GOT3 (cell line): Measurements from ENCODE around the gene NPL.

ENCODE experiments used
- DNase-seq: peaks from one replicate; lab custom pipeline; 2025; ENCODE audit warnings: mixed read lengths; lab: John Stamatoyannopoulos, UW

The NPL gene

GRCh38 chr1:182816863-182817262 lies 27.3 kb downstream of the NPL start:
- no peak for DNase-seq

DNA sequence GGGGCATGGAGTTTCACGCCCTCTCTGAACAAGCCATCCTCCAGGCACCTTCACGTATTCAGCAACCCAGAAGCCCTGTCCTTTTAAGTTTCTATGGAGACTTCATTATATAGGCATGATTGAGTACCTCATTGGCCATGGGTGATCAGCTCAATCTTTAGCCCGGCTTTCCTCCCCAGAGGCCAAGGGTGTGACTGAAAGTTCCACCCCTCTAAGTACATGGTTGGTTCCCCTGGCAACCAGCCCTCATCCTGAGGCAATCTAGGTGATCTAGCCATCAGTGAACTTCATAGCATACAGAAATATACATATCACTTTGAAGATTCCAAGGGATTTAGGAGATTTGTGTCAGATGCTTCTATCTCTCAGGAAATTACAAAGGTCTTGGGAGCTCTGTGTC lies 28.2 kb downstream of the NPL start:
- DNase-seq, result no peak

DNA sequence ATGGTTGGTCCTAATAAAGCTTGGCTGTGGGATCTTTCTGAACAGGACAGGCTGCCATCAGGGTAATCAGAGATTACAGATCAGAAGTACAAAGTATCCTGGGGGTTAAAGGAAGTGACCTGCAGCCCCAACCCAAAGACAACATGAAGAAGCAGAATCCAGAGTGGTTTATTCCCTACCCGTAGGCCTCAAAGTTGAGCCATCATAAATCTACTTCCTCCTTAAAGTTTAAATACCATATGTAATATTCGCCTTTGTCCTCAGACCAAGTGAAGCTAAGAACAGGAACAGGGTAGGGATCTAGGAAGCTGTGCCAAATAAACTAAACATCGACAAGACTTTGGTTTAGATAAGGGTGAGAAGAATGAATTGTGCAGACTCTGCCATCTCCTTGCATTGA lies 33.6 kb downstream of the NPL start:
- DNase-seq, result no peak

- DNase-seq, result no peak
Measured at GRCh38 chr1:182826892-182827291, 37.3 kb downstream of the NPL start.

- no peak for DNase-seq
Measured at GRCh38 chr1:182829285-182829932, 39.8 kb downstream of the NPL start.

- DNase-seq, result no peak
Measured at GRCh38 chr1:182833271-182833670, 43.7 kb downstream of the NPL start.

DNA sequence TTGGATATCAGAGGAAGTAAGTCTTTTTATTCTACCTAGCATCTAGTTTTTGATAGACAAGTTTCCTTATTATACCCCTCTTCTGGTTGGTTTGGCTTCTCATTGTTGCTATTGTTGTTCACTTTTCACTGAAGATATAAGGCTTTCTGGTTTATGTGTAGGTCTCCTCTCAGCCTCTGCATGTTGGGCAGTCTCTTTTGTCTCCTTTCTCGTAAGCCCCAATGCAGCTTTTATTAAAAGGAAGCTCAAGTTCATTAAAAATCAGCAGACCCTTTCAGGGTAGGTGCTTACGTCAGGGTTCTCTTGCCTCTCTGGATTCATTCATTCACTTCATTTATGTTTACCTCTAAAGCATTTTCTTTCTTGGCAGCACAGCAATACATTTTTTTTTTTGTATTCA lies 44.8 kb downstream of the NPL start:
- no peak for DNase-seq

- DNase-seq, result no peak
Measured at GRCh38 chr1:182835806-182836205, 46.2 kb downstream of the NPL start.

- peak; percentile 99 for DNase-seq
Measured at GRCh38 chr1:182839209-182840066, 49.9 kb downstream of the NPL start, which contains the start of gene DHX9. Gene DHX9, plus strand, starts transcription at chr1:182839347. Its CDS starts 3,220 bp downstream, at chr1:182842567.

GRCh38 chr1:182841368-182841988 lies 51.9 kb downstream of the NPL start:
- DNase-seq, result no peak

DNA sequence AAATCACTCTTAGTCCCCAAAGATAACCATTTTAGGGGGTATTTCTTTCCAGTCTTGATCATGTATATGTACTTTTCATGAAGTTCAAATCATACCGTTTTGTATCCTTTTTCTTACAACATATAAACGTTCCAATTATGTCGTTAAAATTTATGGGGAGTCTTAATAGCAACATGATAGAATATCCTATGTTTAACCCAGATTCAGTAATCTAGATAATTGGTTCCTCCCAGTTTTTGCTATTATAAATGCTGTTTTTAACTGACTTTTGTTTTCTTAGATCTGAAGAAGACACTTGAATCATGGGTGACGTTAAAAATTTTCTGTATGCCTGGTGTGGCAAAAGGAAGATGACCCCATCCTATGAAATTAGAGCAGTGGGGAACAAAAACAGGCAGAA lies 52.7 kb downstream of the NPL start:
- no peak for DNase-seq

GRCh38 chr1:182845379-182845778 lies 55.8 kb downstream of the NPL start:
- no peak for DNase-seq

DNA sequence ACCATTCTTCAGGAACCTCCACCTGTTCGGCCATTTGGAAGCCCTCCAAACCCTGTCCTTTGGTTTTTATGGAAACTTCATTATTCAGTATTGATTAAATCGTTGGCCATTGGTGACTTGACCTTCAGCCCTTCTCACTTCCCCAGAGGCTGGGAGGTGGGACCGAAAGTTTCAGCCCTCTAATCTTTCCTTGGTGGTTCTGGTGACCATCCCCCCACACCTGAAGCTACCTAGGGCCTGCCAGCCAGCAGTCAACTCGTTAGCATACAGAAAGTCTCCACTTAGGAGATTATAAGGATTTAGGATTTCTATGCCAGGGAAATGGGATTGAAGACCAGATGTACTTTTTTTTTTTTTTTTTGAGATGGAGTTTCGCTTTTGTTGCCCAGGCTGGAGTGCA lies 56.3 kb downstream of the NPL start:
- DNase-seq, result no peak

- no peak for DNase-seq
Measured at GRCh38 chr1:182847105-182847504, 57.5 kb downstream of the NPL start.

- DNase-seq, result no peak
Measured at GRCh38 chr1:182848736-182849135, 59.2 kb downstream of the NPL start.

DNA sequence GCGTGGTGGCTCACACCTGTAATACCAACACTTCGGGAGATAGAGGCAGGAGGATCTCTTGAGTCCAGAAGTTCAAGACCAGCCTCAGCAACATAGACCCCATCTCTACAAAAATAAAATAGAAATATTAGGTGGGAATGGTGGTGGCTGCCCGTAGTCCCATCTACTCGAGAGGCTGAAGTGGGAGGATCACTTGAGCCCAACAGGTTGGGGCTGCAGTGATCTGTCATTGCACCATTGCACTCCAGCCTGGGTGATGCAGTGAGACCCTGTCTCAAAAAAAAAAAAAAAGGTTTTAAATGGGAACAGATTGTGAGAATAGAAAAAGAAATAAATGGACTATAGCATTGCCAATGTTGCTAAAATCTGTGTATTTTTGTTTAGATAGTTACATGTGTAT lies 60.7 kb downstream of the NPL start:
- DNase-seq, result no peak

DNA sequence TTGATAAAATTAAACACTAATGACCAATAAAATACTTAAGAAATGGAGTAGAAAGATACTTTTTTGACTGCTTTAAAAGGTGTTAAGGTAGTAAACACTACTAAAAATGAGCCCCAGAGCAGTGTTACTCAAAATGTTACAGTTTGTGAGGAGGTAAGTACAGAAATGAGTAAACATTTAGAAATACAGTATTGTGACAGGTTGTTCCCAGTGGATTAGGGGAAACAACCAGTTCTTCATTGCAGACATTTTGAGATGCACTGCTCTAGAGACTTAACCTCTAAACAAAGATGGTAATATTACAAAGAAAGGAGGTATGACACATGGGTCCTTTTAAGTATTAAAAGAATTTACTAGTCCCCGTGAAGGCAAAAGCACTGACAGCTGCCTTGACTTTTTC lies 62.3 kb downstream of the NPL start:
- DNase-seq, result no peak

GRCh38 chr1:182855911-182856310 lies 66.3 kb downstream of the NPL start:
- no peak for DNase-seq

- no peak for DNase-seq
Measured at GRCh38 chr1:182857212-182857611, 67.6 kb downstream of the NPL start.

DNA sequence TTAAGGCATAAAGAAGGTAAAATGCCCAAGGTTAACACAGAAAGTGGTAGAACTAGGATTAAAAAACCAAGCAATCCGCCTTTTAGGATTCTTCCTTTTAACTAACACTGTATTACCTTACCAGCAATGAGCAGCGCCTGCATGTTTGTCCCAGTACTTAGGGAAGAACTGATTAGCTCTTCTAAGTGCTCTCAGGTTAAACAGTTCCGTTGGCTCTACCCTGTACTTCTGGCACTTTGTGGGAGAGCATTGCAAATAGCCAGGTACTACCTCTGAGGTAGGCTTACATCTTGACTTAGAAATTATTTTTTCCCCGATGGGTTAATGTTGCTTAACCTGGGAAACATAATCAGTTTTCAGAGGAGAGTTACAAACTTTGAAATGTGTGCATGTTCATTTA lies 71.1 kb downstream of the NPL start:
- DNase-seq, result no peak

DNA sequence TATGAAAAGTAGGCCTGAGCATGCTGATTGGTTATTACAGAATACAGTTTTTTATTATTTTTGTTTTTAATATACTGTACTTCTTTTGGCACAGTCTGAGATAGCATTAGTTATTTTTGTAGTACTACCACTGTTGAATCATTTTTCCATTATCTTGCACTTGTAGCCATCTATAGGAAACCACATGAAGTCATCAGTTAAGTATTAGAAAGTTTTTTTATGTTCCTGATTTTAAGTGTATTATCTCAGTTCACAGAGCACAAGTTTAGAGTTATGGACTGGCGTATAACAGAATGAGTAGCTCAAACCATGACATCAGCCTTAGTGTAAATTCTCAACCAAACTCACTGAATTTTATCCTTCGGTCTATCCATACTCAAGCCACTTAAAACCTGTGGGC lies 72.4 kb downstream of the NPL start:
- no peak for DNase-seq

DNA sequence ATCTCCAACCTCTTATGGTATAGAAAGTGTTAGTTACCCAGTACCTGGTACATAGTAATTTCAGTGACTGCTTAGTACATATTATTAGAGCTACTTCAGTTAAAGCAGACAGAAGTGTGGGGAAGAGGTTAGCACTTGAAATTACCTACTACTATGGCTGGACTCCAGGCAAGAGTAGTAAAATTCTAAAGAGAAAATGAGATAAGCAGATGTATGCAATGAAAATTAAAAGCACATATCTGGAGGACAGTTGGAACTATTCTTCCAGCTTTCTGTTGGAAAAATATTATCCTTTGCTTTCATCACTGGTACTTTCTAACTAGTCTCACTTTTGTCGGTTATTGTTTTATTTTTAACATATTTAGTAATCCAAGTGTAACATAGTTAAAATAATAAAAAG lies 73.3 kb downstream of the NPL start:
- DNase-seq, result no peak

- DNase-seq, result no peak
Measured at GRCh38 chr1:182863940-182864339, 74.4 kb downstream of the NPL start.
